Stimulated activated naive CD8-positive, alpha-beta T cell treated with anti-CD3 and anti-CD28 coated beads, Interleukin-15, Interleukin-2, amounts not matched to agents 100 ng/mL and 50 ng/mL, for 24 hours (primary cell): ENCODE results near the gene FNDC3B.

Source experiments
- H3K27ac Mint-ChIP-seq: one replicate; pipeline ENCODE4 v1.8.0; 2021; ENCODE audit warnings: mild to moderate bottlenecking, mixed read lengths
- H3K27me3 Mint-ChIP-seq: one replicate; pipeline ENCODE4 v1.8.0; 2021; ENCODE audit warnings: mixed read lengths
- H3K36me3 Mint-ChIP-seq: one replicate; pipeline ENCODE4 v1.8.0; 2021; ENCODE audit warnings: low read depth, mixed read lengths
- H3K4me1 Mint-ChIP-seq: one replicate; pipeline ENCODE4 v1.8.0; 2021; ENCODE audit warnings: low read depth, mixed read lengths
- H3K4me3 Mint-ChIP-seq: one replicate; pipeline ENCODE4 v1.8.0; 2021; ENCODE audit warnings: mild to moderate bottlenecking, mixed read lengths
- H3K9me3 Mint-ChIP-seq: one replicate; pipeline ENCODE4 v1.8.0; 2021; ENCODE audit warnings: mixed read lengths

FNDC3B gene

DNA sequence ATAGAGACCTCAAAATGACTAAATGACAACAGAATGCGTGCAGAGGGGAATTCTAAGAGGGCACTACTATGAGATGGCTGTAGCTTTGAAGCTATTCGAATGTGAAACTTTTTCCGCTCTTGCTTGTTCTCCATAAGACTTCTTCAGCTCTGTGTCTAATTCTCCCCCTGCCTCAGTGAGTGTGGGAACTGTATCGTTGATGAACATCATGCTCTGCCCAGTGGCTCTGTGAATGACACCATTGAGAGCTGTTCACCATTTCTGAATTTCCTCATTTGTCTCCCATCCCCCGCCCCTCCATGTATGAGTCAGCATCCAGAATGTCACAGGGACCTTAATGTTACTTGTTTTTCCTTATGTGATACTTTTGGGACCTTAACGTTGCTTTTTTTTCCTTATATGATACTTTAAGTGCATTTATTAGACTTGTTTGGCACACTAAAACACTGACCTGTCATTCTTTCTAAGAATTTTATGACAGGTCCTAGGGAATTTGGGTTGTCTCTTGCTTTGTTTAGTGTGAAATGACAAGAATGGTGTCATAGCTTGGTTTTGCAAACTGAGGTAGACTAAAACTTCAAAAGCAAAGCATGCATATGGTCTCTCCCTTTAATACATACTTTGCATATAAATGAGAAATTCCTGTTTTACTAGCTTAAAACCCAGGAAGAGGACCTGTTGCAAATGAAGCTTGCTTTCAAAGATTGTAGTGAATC lies 99.6 kb downstream of the FNDC3B start:
- peak overlapping the region; percentile 42 for H3K4me3 Mint-ChIP-seq

DNA sequence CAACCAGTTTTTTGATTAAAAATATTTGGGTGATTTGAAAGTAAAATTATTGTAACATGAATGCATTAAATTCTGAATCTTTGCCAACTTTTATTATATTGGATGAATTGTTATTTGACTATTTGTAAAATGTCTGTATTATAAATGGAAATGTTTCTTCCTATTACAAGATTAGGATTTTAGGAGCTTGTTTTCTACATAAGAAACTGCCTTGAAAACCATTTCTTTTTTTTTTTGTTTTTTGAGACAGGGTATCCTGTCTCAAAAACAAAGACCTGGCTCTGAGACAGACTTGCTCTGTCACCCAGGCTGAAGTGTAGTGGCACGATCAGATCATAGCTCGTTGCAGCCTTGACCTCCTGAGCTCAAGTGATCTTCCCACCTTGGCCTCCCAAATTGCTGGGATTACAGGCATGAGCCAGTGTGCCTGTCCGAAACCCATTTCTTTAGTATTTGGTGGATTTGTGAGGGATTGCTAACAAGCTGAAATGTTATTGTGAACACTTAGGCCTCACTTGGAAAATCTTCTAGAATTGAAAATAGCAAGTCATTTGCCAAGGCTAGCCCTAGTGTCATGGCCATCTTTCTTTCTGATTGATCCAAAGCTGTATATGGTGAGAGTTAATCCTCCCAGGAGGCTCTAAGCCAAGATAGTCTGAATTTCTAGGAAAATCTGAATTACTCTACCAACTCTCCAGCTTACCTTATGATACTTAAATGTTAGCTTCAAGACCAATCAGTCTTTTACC lies 100.3 kb downstream of the FNDC3B start:
- H3K36me3 Mint-ChIP-seq, result peaks cover 16% of the 10 kb centered on the region
- no peaks in the 10 kb centered on the region for H3K9me3 Mint-ChIP-seq
- no peaks in the 10 kb centered on the region for H3K27me3 Mint-ChIP-seq
- H3K27ac Mint-ChIP-seq, result peak overlapping the region; percentile 63
- H3K4me3 Mint-ChIP-seq, result no peak overlapping the region
- peaks cover 86% of the 10 kb centered on the region for H3K4me1 Mint-ChIP-seq

More for the DNA sequence above, 99.6 kb downstream of the FNDC3B start:
- H3K9me3 Mint-ChIP-seq, result no peaks in the 10 kb centered on the region
- peaks cover 16% of the 10 kb centered on the region for H3K36me3 Mint-ChIP-seq
- no peaks in the 10 kb centered on the region for H3K27me3 Mint-ChIP-seq
- peak overlapping the region; percentile 74 for H3K27ac Mint-ChIP-seq
- peaks cover 86% of the 10 kb centered on the region for H3K4me1 Mint-ChIP-seq

DNA sequence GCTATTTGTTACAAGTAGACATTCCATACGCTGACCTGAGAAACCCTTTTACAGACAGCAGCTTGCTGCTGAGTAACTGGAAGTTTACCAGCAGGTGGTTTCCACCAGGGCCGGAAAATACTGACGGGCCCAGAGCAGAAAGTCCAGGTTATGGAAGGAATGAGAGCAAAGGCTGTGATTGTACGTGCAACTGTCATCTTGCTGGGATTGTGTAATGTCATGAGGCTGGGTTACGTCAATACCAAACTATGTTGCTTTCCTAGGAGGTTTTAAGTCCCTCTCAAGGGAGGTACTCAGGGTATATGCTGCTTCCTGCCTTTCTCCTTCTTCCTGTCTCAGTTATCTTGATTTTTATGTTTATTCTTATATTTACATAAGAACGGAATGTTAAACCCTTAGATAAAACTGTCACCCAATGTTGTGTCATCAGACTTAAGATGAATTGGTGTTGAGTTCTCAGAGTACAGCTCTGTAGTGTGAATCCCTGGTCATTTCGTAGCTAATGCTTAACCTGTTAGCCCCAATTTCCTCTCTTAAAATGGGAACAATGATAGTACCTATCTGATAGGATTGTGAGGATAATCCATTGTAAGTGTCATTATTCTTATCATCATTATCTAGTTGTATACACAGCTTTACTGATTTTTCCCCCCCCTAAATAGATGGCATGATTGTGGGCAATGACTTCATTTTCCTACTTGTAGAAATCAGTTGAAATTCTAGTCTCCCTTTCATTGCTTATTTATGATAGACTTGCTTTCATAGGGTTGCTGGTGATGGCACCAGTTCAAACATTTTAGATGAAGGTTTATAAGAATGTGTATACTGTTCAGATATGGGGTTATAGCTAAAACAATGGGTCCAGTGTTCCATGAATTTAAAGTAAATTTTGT lies 101.4 kb downstream of the FNDC3B start:
- H3K4me1 Mint-ChIP-seq, result peaks cover 87% of the 10 kb centered on the region
- H3K27ac Mint-ChIP-seq, result peak overlapping the region; percentile 63
- no peak overlapping the region for H3K4me3 Mint-ChIP-seq
- H3K27me3 Mint-ChIP-seq, result no peaks in the 10 kb centered on the region
- H3K36me3 Mint-ChIP-seq, result peaks cover 16% of the 10 kb centered on the region
- H3K9me3 Mint-ChIP-seq, result no peaks in the 10 kb centered on the region

DNA sequence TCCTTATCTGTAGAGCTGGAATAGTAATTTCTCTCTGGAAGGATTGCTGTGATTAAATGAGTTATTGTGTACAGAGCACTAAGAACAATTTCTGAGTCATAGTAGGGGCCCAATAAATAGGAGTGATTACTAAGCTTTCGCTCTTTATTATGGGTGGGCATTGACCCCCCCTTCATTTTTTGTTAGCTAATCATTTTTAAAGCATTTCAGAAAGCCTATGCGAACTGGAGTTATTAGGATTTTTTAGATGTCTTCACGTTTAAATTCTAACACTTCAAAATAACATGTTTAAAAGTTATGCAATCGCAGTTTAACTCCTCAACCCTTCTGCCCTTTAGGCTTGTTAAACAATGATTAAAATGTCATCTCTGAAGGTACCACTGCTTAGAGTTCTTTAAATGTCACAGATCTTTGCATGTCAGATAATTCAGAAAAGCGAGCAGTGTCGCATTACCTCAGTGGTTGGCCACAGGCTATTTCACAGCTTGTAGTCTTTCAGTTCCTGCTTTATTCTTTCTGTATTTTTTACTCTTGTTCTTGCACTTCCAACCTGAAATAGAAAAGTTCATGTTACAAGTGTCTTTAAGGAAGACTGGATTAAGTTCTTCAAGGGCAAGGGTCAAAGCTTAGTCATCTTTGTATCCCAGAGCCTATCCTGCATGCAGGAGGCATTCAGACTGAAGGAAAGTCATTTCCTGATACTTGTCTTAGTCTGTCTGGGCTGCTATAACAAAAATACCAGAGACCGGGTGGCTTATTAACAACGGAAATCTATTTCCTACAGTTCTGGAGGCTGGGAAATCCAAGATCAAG lies 102.9 kb downstream of the FNDC3B start:
- H3K4me3 Mint-ChIP-seq, result no peak overlapping the region
- no peaks in the 10 kb centered on the region for H3K27me3 Mint-ChIP-seq
- peaks cover 5% of the 10 kb centered on the region for H3K36me3 Mint-ChIP-seq
- peaks cover 78% of the 10 kb centered on the region for H3K4me1 Mint-ChIP-seq
- H3K9me3 Mint-ChIP-seq, result no peaks in the 10 kb centered on the region
- H3K27ac Mint-ChIP-seq, result no peak overlapping the region

DNA sequence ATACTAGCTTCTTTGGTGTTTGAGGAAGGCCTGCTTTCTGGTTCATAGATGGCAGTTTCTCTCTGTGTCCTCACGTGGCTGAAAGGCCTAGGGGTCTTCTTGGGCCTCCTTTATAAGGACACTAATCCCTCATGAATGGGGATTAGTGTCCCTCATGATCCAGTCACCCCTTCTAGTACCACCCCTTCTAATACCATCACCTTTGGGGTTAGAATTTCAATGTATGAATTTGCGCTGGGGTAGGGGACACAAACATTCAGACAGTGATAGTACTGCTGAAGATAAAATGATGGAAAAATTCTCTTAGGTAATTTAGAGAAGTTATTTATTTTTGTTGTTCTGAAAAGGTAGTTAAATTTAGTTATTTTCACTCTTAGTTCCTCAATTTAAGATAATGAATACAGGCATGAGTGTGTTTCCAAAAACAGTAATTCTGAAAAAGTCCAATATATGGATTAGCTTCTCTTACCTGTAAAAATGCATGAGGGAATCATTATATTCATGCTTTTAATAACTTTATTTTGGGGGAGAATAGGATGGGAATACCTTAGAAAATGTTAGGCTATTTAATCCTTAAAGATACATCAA lies 103.6 kb downstream of the FNDC3B start:
- H3K36me3 Mint-ChIP-seq, result peaks cover 5% of the 10 kb centered on the region
- H3K27ac Mint-ChIP-seq, result no peak overlapping the region
- H3K4me3 Mint-ChIP-seq, result no peak overlapping the region
- peaks cover 78% of the 10 kb centered on the region for H3K4me1 Mint-ChIP-seq
- H3K9me3 Mint-ChIP-seq, result no peaks in the 10 kb centered on the region
- no peaks in the 10 kb centered on the region for H3K27me3 Mint-ChIP-seq

DNA sequence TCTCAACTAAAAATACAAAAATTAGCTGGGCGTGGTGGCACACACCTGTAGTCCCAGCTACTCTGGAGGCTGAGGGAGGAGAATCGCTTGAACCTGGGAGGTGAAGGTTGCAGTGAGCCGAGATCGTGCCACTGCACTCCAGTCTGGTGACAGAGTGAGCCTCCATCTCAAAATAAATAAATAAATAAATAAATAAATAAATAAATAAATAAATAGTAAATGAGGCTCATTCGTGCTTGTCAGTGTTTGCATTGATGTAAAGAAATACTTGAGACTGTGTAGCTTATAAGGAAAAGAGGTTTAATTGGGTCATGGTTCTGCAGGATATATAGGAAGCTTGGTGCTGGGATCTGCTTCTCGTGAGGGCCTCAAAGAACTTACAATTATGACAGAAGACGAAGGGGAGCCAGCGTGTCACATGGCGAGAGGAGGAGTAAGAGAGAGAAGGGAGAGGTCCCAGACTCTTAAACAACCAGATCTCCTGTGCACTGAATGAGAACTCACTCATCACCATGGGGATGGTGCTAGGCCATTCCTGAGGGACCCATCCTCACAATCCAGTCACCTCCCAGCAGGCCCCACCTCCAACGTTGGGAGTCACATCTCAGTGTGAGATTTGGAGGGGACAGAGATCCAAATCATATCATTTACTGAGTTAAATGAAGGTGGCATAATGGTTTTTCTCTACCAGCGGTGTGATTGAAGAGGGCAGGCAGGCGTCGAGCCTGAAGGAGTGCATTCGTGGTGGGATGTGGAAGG lies 104.5 kb downstream of the FNDC3B start:
- H3K36me3 Mint-ChIP-seq, result peaks cover 5% of the 10 kb centered on the region
- peaks cover 78% of the 10 kb centered on the region for H3K4me1 Mint-ChIP-seq
- no peaks in the 10 kb centered on the region for H3K27me3 Mint-ChIP-seq
- peak overlapping the region; percentile 16 for H3K27ac Mint-ChIP-seq
- H3K9me3 Mint-ChIP-seq, result no peaks in the 10 kb centered on the region
- no peak overlapping the region for H3K4me3 Mint-ChIP-seq

DNA sequence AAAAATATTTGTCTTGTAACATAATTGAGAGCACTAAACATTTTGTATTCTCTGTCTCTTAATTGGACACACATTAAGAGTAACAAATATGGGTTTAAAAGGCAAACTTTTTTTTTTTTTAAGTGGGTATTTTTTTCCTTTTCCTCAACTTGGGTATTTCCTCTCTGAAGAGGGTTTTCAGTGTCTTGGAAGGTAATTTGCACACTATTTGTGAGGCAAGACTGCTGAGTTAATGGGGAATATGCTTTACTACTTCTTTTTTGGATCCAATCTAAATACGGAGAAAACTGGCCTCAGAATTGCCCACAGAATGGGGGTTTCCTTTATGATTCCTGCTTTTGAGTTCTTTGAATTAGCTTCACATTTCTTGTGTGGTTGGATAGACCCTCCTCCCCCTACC lies 105.2 kb downstream of the FNDC3B start:
- Mint-ChIP-seq H3K27ac (no peak overlapping the region), H3K9me3 (no peaks in the 10 kb centered on the region), H3K27me3 (no peaks in the 10 kb centered on the region), H3K4me3 (no peak overlapping the region), H3K4me1 (peaks cover 77% of the 10 kb centered on the region), H3K36me3 (peaks cover 5% of the 10 kb centered on the region)

DNA sequence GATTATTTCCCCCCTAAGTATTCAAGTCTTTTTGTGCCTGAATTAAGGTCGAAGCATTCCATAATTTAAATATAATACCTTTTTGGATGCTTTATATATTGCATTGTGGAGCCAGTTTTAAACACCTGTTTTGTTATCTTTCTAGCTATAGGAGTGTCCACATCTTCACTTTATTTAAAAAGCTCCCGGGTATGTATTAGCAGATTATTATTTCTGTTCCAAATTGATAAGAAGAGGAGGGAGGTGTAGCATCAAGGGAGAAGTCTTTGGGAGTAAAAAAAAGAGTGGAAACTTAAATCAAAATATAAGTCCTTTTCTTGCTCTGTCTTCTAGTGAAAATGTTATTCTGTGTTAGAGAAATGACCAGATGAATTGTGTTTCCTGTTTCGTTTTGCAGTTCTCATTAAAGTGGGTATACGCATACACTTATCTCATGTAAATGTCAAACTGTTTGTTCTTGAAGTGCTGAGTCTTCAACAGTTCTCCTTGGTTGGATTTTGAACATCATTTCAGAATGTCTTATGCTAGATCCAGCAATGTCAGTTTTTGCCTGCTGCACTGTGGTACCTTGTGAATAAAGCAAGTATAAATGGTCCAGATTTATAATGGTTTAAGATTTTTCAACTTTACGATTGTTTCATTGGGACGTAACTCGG lies 105.8 kb downstream of the FNDC3B start:
- H3K9me3 Mint-ChIP-seq, result no peaks in the 10 kb centered on the region
- H3K27me3 Mint-ChIP-seq, result no peaks in the 10 kb centered on the region
- peak overlapping the region; percentile 3 for H3K27ac Mint-ChIP-seq
- peaks cover 3% of the 10 kb centered on the region for H3K36me3 Mint-ChIP-seq
- H3K4me3 Mint-ChIP-seq, result no peak overlapping the region
- peaks cover 72% of the 10 kb centered on the region for H3K4me1 Mint-ChIP-seq

DNA sequence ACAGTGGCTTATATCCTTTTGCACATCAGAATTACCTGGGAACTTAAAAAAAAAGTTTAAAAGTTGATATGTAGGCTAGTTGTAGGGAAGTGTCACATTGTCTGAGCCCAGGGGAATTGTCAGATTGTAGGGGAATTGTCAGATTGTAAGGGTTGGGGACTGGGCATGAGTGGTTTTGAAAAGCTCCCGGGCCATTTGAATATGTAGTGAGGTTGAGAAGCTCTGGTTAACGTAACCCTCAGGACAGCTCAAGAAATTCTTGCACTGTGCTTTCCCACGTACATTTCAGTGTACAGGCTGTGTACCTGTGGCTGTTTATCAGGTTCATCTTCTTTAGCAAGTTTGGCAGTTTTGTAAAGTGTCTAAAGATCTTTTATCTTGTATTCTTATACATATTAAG lies 107.0 kb downstream of the FNDC3B start:
- H3K27me3 Mint-ChIP-seq, result no peaks in the 10 kb centered on the region
- no peak overlapping the region for H3K4me3 Mint-ChIP-seq
- H3K36me3 Mint-ChIP-seq, result no peaks in the 10 kb centered on the region
- H3K27ac Mint-ChIP-seq, result no peak overlapping the region
- H3K9me3 Mint-ChIP-seq, result no peaks in the 10 kb centered on the region
- peaks cover 61% of the 10 kb centered on the region for H3K4me1 Mint-ChIP-seq

DNA sequence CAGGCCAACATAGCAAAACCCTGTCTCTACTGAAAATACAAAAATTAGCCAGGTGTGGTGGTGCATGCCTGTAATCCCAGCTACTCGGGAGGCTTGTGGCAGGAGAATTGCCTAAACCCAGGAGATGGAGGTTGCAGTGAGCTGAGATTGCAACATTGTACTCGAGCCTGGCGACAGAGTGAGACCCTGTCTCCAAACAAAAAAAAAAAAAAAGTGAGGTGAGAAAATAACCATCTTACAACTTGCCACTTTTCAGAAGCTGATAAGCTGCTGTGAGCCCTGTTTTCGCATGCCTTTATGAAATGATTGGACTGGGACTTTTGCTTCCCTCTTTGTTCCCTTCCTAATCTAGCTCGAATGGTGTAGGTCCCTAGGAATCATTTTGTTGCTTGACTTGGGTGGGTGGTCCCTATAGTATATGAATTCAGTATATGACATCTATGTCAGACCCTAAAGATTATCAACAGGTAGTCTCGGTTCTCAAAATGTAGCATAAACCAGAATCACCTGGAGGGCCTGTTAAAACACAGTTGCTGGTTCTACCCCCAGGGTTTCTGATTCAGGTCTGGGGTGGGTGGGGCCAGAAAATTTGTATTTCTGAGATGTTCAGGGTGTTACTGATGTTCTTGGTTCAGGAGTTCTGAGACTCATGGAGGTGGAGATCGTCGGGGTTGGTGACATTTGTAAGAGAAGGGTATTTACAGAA lies 107.9 kb downstream of the FNDC3B start:
- H3K4me1 Mint-ChIP-seq, result peaks cover 56% of the 10 kb centered on the region
- peak overlapping the region; percentile 18 for H3K27ac Mint-ChIP-seq
- no peaks in the 10 kb centered on the region for H3K36me3 Mint-ChIP-seq
- no peak overlapping the region for H3K4me3 Mint-ChIP-seq
- H3K9me3 Mint-ChIP-seq, result no peaks in the 10 kb centered on the region
- no peaks in the 10 kb centered on the region for H3K27me3 Mint-ChIP-seq

DNA sequence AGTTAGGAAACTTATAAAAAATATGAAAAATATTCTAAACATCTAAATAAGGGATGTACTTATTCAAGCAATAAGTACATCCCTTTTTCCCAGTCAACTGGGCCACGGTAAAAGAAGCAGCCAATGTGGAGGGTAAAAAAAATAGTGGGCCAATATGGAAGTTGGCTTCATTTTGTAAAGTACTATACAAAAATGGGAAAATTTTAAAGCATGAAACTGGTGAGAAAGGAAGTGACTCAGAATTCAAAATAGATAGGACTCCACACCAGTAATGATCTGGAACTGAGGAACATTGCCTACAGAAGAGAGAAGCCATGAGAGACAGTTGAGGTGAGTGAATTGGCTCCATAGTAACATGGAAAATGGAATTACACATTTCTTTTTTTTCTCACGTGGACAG lies 108.9 kb downstream of the FNDC3B start:
- Mint-ChIP-seq H3K36me3 (no peaks in the 10 kb centered on the region), H3K27ac (no peak overlapping the region), H3K9me3 (no peaks in the 10 kb centered on the region), H3K4me1 (peaks cover 56% of the 10 kb centered on the region), H3K4me3 (no peak overlapping the region), H3K27me3 (no peaks in the 10 kb centered on the region)

DNA sequence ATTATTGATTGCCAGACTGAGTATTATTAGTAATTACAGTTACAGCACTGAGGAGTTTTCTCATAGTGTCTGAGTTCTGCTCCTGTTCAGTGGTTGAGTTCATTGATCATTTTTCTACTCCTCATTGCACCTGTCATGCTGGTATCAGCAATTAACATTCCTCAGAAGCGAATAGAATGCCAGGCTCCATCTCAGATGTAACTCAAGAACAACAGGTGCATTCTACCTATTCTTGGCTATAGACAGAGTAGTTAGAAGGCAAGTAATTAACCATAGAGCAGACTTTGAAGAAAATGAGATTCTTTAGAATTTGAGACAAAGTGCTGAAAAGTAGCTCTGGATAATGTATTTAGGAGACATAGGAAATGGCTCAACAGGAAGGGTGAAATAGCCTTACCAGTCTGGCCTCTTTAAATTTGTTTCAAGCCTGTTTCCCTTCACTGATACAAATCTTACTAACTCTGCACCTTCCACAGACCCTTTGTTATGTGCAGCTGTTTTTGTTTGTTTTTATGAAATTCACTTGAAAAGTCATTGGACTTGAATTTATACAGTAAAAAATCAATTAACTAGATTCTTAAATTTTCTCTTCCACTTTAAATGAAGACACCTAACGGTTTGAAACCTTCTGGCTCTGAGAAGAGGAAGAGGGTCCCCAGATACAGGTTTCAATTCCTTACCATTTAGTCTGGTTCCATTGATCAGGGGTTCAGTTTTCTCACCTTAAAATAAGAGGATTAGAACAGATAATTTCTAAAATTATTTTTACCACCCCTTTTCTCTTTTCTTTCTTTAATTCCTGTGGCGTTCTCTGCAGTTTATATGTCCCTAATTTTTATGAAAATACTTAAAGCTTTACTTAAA lies 109.6 kb downstream of the FNDC3B start:
- Mint-ChIP-seq H3K27ac (no peak overlapping the region), H3K9me3 (no peaks in the 10 kb centered on the region), H3K36me3 (no peaks in the 10 kb centered on the region), H3K4me1 (peaks cover 63% of the 10 kb centered on the region), H3K27me3 (no peaks in the 10 kb centered on the region), H3K4me3 (no peak overlapping the region)
